Panc1 (cell line): ENCODE measurements around the gene C5orf63.

Source experiments
- CTCF ChIP-seq: fragments of 450-650 bp; IDR thresholded peaks from 2 replicates; pipeline ENCODE4 v1.5.1; 2017; ENCODE audit warnings: mild to moderate bottlenecking
- POLR2AphosphoS5 ChIP-seq: IDR thresholded peaks from 2 replicates; pipeline ENCODE4 v1.6.1; 2012; ENCODE audit warnings: mild to moderate bottlenecking, low read depth, low read length, moderate library complexity
- REST ChIP-seq, 2 experiments: IDR thresholded peaks; 2 replicates each; pipeline ENCODE4 v1.6.1; 2011 to 2012; ENCODE audit warnings: low read depth in 2 of 2, control low read depth in 1 of 2, low read length in 1 of 2, mild to moderate bottlenecking in 1 of 2, moderate library complexity in 1 of 2; ENCODE audit not compliant: insufficient read depth in 1 of 2
- SIN3A ChIP-seq: IDR thresholded peaks from 2 replicates; pipeline ENCODE4 v1.6.1; 2012; ENCODE audit warnings: low read depth, mild to moderate bottlenecking, low read length, moderate library complexity, borderline replicate concordance; ENCODE audit not compliant: insufficient read depth
- TCF7L2 ChIP-seq: IDR thresholded peaks from 2 replicates; pipeline ENCODE4 v1.6.1; 2011; ENCODE audit warnings: mild to moderate bottlenecking, low read depth, low read length, inconsistent platforms

GRCh38 chr5:127038550-127038949, 34.8 kb downstream of the C5orf63 start:
- no peak for TF ChIP-seq POLR2AphosphoS5
- no peak for TF ChIP-seq CTCF
- no peak for TF ChIP-seq REST (IDR thresholded peaks at IDR 0.05; ENCODE audit: insufficient read depth in 1 of 2, low read depth in 2 of 2, low read length in 1 of 2)
- no peak for TF ChIP-seq SIN3A
- no peak for TF ChIP-seq TCF7L2
